GM19372 (cell line): ENCODE data around the gene MAMSTR.

Experiments
- ATAC-seq: cut with Tn5 transposase; IDR thresholded peaks from one replicate; pipeline ENCODE4 v1.9.1; 2021; ENCODE audit warnings: mild to moderate bottlenecking, low read depth, moderate library complexity; ENCODE audit not compliant: unreplicated experiment

Gene MAMSTR

DNA sequence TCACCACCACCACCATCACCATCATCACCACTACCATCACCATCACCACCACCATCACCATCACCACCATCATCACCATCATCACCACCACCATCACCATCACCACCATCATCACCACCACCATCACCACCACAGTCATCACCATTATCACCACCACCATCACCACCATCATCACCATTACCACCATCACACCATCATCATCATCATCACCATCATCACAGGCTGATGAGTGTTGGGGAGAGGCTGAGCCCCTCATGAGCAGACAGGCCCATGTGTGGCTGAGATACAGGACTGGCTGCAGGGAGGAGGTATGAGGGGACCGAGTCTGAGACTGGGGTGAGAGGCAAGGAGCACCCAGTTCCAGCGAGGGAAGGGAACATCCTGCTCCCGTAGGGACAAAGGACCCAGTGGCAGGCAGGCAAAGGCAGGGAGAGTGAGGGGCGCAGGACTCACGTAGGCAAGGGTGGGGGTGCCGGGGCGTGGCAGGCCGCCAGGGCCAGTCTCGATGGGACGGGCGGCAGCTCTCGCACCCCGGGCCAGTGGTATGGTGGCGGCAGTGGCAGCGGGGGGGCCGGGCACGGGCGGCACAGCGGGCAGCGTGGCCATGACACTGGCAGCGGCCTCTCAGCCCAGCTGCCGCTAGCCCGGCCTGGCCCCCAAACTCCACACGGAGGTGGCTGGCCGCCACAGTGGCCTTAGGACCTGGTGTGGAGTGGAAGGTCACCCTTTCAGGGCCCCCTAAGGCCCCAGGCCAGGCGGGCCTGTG lies 49.4 kb downstream of the MAMSTR start:
- no peak for ATAC-seq

DNA sequence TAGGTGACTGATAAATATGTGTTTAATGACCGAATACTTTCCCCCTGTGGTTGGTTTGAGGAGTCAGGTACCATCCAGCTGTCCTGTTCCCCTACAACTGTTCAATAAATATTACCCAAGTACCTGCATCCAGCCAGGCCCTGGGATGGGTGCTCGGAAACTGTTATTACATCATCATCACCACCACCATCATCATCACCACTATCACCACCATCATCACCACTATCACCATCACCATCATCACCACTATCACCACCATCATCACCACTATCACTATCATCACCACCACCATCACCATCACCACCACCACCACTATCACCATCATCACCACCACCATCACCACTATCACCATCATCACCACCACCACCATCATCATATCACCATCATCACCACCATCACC lies 50.8 kb downstream of the MAMSTR start:
- no peak for ATAC-seq

DNA sequence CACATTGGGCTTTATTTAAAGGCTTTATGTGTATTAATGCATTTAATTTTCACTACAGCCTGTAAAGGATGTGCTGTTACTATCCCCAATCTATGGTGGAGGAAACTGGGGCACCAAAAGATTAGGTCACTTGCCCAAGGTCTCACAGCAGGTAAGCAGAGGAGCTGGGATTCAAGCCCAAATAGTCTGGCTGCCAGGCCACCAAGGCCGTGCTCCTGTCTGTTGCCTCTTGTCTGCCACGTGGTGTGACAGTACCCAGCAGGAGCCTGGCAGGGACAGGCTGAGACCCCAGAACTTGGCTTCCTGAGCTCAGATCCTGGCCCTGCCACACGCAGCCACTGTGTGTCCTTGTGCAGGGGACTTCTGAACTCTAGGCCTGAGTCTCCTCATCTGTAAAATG lies 51.2 kb downstream of the MAMSTR start:
- ATAC-seq: no peak

DNA sequence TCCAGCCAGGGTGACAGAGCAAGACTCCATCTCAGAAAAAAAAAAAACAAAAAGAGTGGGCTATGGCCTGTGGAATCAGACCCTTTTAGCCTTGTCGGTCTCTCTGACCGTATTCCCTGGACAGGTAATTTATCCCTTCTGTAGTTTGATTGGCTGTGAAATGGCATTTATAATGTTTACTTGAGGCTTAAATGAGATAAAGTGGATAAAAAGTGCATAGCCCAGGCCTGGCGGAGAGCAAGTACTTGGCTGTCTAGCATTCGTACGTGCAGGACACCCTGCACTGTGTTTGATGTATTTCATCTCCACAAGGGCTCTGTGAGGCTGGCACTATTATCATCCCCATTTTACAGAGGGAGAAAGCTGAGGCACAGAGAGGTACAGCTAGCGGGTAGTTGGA lies 53.7 kb downstream of the MAMSTR start:
- no peak for ATAC-seq

DNA sequence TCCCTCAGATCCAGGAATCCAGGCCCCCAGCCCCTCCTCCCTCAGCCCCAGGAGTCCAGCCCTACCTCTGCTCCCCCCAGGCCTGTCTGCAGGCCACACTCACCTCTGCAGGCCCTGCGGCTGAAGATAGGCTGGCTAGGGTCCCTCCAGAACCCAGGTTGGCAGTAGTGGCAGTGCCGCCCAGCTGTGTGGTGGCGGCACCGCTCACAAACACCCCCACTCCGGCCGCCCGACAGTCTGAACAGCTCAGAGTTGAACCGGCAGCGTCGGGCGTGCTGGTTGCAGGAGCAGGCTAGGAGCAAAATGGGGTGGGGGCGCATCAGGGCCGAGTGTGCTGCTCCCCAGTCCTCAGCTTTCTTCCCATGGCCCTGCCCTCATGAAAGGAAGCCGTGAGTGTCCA lies 55.0 kb downstream of the MAMSTR start:
- ATAC-seq: no peak

DNA sequence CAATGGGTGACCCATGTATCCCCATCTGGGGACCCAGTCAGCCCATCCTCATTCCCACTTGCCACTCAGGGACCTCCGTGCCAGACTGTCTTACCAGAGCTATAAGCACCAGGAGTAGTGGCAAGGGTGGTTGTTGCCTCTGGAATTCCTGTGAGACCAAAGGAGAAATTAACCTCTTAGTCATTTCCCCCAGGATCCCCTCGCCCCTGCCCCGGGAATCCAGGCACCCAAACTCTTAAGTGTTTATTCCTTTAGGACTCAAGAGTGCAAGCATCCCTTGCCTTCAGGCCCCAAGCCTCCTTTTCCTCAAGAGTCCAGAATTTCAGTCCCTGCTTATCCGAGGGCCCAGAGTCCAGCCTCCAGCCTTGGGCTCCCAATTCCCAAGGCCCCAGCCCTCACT lies 55.9 kb downstream of the MAMSTR start:
- ATAC-seq: no peak
